Activated CD8-positive, alpha-beta memory T cell treated with anti-CD3 and anti-CD28 coated beads, Interleukin-2, amount 10 ng/mL, durations not matched to agents 7 days and 5 days (primary cell): Measurements from ENCODE around the gene MIA. TPM values are rescaled to one million over a fixed set of nuclear protein-coding genes. Genes with fewer than 3 reads are reported as not detected.
"Not testable (repeated sequence)": the region's sequence is repeated elsewhere in the genome, so short reads cannot be mapped to it uniquely, and the experiment has no call there.

ENCODE experiments used
- ATAC-seq: fragments of 150-1000 bp; cut with Tn5 transposase; one replicate; pipeline ENCODE4 v1.10.0; 2021; ENCODE audit warnings: moderate library complexity
- CTCF ChIA-PET: fragments of 350-600 bp; sonication (Branson Sonifier 250); formaldehyde crosslinking; loops from one replicate; lab custom pipeline; 2021; ENCODE audit warnings: antibody characterized with exemption; lab: Charles Lee
- DNase-seq: peaks from one replicate; pipeline ENCODE4 v3.0.0-alpha.2; 2020
- H3K27ac Mint-ChIP-seq: one replicate; pipeline ENCODE4 v1.8.0; 2021; ENCODE audit warnings: mild to moderate bottlenecking, mixed read lengths
- H3K27me3 Mint-ChIP-seq: one replicate; pipeline ENCODE4 v1.8.0; 2021; ENCODE audit warnings: mixed read lengths
- H3K36me3 Mint-ChIP-seq: one replicate; pipeline ENCODE4 v1.8.0; 2021; ENCODE audit warnings: mild to moderate bottlenecking, mixed read lengths
- H3K4me1 Mint-ChIP-seq: one replicate; pipeline ENCODE4 v1.8.0; 2021; ENCODE audit warnings: mixed read lengths
- H3K4me3 Mint-ChIP-seq: one replicate; pipeline ENCODE4 v1.8.0; 2021; ENCODE audit warnings: mild to moderate bottlenecking, moderate library complexity, mixed read lengths
- H3K9me3 Mint-ChIP-seq: one replicate; pipeline ENCODE4 v1.8.0; 2022; ENCODE audit warnings: low read depth, mixed read lengths
- total RNA-seq, 2 experiments: library from RNA; stranded (reverse); gene quantifications; one replicate each; pipeline ENCODE4 v1.2.3, GENCODE V29; 2021

The MIA gene
- total RNA-seq, 2 experiments from 2014 or later, result not detected

- Mint-ChIP-seq H3K4me1 (peaks cover 19% of the 10 kb centered on the region), H3K27ac (peak overlapping the region; percentile 50)
- CTCF ChIA-PET, H3K4me3 Mint-ChIP-seq, H3K36me3 Mint-ChIP-seq, H3K27me3 Mint-ChIP-seq, H3K9me3 Mint-ChIP-seq: not testable (repeated sequence)
- DNase-seq, result peak; percentile 22
- peak; percentile 9 for ATAC-seq
Observed at GRCh38 chr19:40826312-40826698, 51.0 kb downstream of the MIA start.

DNA sequence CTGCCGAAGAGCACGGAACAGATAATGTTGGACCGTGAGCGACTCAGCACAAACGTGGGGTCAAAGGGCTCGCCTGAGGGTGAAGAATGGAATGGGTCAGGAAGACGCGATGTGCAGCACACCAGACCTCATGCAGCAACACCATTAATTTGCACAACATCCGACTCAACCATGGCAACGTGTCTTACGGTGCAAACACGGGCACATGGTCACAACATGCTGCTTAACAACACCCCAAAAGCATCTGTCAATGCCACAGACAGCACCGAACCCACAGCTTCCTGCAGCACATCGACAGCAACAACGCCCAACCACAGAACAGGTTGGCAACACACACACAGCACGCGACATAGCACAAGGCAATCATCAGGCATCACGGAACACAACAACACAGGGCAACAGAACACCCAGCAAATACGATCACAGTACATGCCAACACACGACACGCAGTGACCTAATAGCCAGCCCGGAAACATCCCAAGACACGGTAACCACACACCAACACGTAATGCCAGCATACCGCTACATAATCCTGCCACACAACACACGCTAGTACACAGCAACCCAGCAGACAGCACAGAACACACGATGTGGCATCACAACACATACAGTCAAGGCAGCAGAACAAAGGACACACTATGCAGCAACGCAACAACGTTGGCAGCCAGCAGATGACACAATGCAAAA lies 51.5 kb downstream of the MIA start:
- ATAC-seq, result peak; percentile 83
- H3K27me3 Mint-ChIP-seq, H3K36me3 Mint-ChIP-seq, H3K4me3 Mint-ChIP-seq, CTCF ChIA-PET, H3K9me3 Mint-ChIP-seq: not testable (repeated sequence)
- peak; percentile 76 for DNase-seq
- Mint-ChIP-seq H3K4me1 (peaks cover 19% of the 10 kb centered on the region), H3K27ac (peak overlapping the region; percentile 50)

Other genes starting within 250 kb of the MIA start
- gene SHKBP1, start 198.6 kb upstream of the MIA start, total RNA-seq, result 100 to 1,000 TPM; 135 to 153 TPM
- 10 to 100 TPM; 42.8 to 75.9 TPM for gene LTBP4, start 174.2 kb upstream of the MIA start, total RNA-seq
- gene NUMBL, start 84.9 kb upstream of the MIA start, total RNA-seq, result 1 to 10 TPM; 6.4 to 7.2 TPM
- gene COQ8B, start 58.6 kb upstream of the MIA start, total RNA-seq, result 10 to 100 TPM; 28.0 to 30.9 TPM
- gene ITPKC, start 58.4 kb upstream of the MIA start, total RNA-seq, result 1 to 10 TPM; 5.6 to 5.8 TPM
- gene ACTMAP, start 25.0 kb upstream of the MIA start, total RNA-seq, result 10 to 100 TPM; 13.7 to 18.2 TPM
- 100 to 1,000 TPM; 176 to 193 TPM for gene SNRPA, start 24.3 kb upstream of the MIA start, total RNA-seq
- 10 to 100 TPM; 36.2 to 56.7 TPM for gene RAB4B, start 2.7 kb downstream of the MIA start, total RNA-seq
- 100 to 1,000 TPM; 101 to 105 TPM for gene EGLN2, start 23.7 kb downstream of the MIA start, total RNA-seq
- not detected for gene CYP2A6, start 74.9 kb downstream of the MIA start, total RNA-seq
- not detected for gene CYP2A7, start 106.7 kb downstream of the MIA start, total RNA-seq
- not detected for gene CYP2B6, start 215.8 kb downstream of the MIA start, total RNA-seq